A549 (cell line): ENCODE measurements around the gene ERLIN1. TPM values are rescaled to one million over a fixed set of nuclear protein-coding genes. Genes with fewer than 3 reads are reported as not detected.

ENCODE experiments used
- ATAC-seq, 2 experiments: fragments of 200-7000 bp in 1 of 2; fragments of >200 bp in 1 of 2; cut with Nextera tagmentation in 1 of 2; cut with Tn5 transposase in 1 of 2; 3 replicates each; pipeline versions ENCODE4 v1.8.0 to v1.9.1; 2018 to 2020; ENCODE audit warnings: mild to moderate bottlenecking in 1 of 2, moderate library complexity in 1 of 2
- CTCF ChIA-PET: fragments of 300-600 bp; sonication (Branson Sonifier 250); formaldehyde crosslinking; extraction: SDS; loops from one replicate; lab custom pipeline; 2021; ENCODE audit warnings: antibody characterized with exemption, inconsistent platforms; lab: Yijun Ruan, JAX
- POLR2A ChIA-PET: fragments of 350-600 bp; formaldehyde crosslinking; extraction: SDS; loops from one replicate; lab custom pipeline; 2021; ENCODE audit warnings: antibody characterized with exemption, inconsistent platforms; lab: Yijun Ruan, JAX
- DNase-seq, 2 experiments: peaks; one replicate each; pipeline versions ENCODE4 v3.0.0 to v3.0.0-alpha.2; 2011 to 2016; ENCODE audit warnings: low read depth in 1 of 2, low spot score in 1 of 2
- FAIRE-seq: peaks from 2 replicates; lab custom pipeline; 2011; peaks lifted over from hg19 to GRCh38; lab: Jason Lieb, UNC
- H3K27ac ChIP-seq, 2 experiments: fragments of >200 bp; sonication (Bioruptor Twin); formaldehyde crosslinking; 3 replicates each; pipeline ENCODE4 v1.5.1; 2016 to 2017
- H3K4me1 ChIP-seq: fragments of >200 bp; sonication (Bioruptor Twin); formaldehyde crosslinking; 3 replicates; pipeline ENCODE4 v1.6.1; 2016
- H3K4me2 ChIP-seq: fragments of >200 bp; sonication (Bioruptor Twin); formaldehyde crosslinking; 3 replicates; pipeline ENCODE4 v1.6.1; 2016
- H3K4me3 ChIP-seq: fragments of >200 bp; sonication (Bioruptor Twin); formaldehyde crosslinking; 3 replicates; pipeline ENCODE4 v1.5.1; 2016
- H3K9me3 ChIP-seq: fragments of >200 bp; sonication (Bioruptor Twin); formaldehyde crosslinking; 3 replicates; pipeline ENCODE4 v1.6.1; 2016
- CBX2 ChIP-seq: fragments of 200-600 bp; sonication (generic); IDR thresholded peaks from 2 replicates; pipeline ENCODE4 v1.6.1; 2016; ENCODE audit warnings: low read depth, mild to moderate bottlenecking, borderline replicate concordance
- CBX8 ChIP-seq: fragments of 200-600 bp; sonication (generic); IDR thresholded peaks from 2 replicates; pipeline ENCODE4 v1.6.1; 2016
- CEBPB ChIP-seq, 2 experiments: fragments of >200 bp in 1 of 2; sonication (Bioruptor Twin) in 1 of 2; formaldehyde crosslinking in 1 of 2; IDR thresholded peaks; 2 replicates each; pipeline ENCODE4 v1.6.1; 2012 to 2016
- CHD2 ChIP-seq: fragments of 150-350 bp; IDR thresholded peaks from 2 replicates; pipeline ENCODE4 v1.6.1; 2014; ENCODE audit warnings: low read length; ENCODE audit not compliant: partially characterized antibody
- EHF ChIP-seq: fragments of 250-450 bp; sonication (Bioruptor Pico); IDR thresholded peaks from 2 replicates; pipeline ENCODE4 v1.5.0; 2020; ENCODE audit warnings: mild to moderate bottlenecking
- JUN ChIP-seq, 2 experiments: fragments of >200 bp; sonication (Bioruptor Twin); formaldehyde crosslinking; IDR thresholded peaks; 2 replicates in 1 of 2; 3 replicates in 1 of 2; pipeline ENCODE4 v1.6.1; 2016 to 2017
- JUNB ChIP-seq: fragments of >200 bp; sonication (Bioruptor Twin); formaldehyde crosslinking; IDR thresholded peaks from 2 replicates; pipeline ENCODE4 v1.6.1; 2016
- KDM1A ChIP-seq: fragments of 200-600 bp; sonication (generic); IDR thresholded peaks from 2 replicates; pipeline ENCODE4 v1.6.1; 2016; ENCODE audit warnings: low read depth, mild to moderate bottlenecking
- KDM5A ChIP-seq: fragments of 200-600 bp; sonication (generic); IDR thresholded peaks from 2 replicates; pipeline ENCODE4 v1.6.1; 2016; ENCODE audit warnings: antibody characterized with exemption, mild to moderate bottlenecking
- NPAS2 ChIP-seq: fragments of 250-450 bp; sonication (Bioruptor Pico); IDR thresholded peaks from 2 replicates; pipeline ENCODE4 v1.8.0; 2022; ENCODE audit warnings: mild to moderate bottlenecking, moderate library complexity, borderline replicate concordance
- PHF8 ChIP-seq: fragments of 200-600 bp; sonication (generic); IDR thresholded peaks from 2 replicates; pipeline ENCODE4 v1.6.1; 2016; ENCODE audit warnings: low read depth, mild to moderate bottlenecking, antibody characterized with exemption, moderate library complexity, borderline replicate concordance
- POLR2AphosphoS2 ChIP-seq: conservative IDR thresholded peaks from 2 replicates; pipeline ENCODE4 v1.6.1; 2012; ENCODE audit warnings: low read length, improper control_type of control experiment, inconsistent platforms
- SREBF2 ChIP-seq: fragments of 450-650 bp; IDR thresholded peaks from 2 replicates; pipeline ENCODE4 v1.6.1; 2014; ENCODE audit warnings: mild to moderate bottlenecking, moderate library complexity
- TFCP2L1 ChIP-seq: fragments of 250-450 bp; sonication (Bioruptor Pico); IDR thresholded peaks from 2 replicates; pipeline ENCODE4 v1.5.0; 2021; ENCODE audit warnings: mild to moderate bottlenecking
- TP53 ChIP-seq: fragments of 250-450 bp; sonication (Bioruptor Pico); IDR thresholded peaks from 2 replicates; pipeline ENCODE4 v1.5.0; 2021; ENCODE audit warnings: mild to moderate bottlenecking, moderate library complexity
- USF2 ChIP-seq: fragments of 450-650 bp; IDR thresholded peaks from 2 replicates; pipeline ENCODE4 v1.6.1; 2014; ENCODE audit warnings: antibody characterized with exemption
- ZSCAN20 ChIP-seq: fragments of 250-450 bp; sonication (Bioruptor Pico); IDR thresholded peaks from 2 replicates; pipeline ENCODE4 v1.8.0; 2022; ENCODE audit warnings: mild to moderate bottlenecking, moderate library complexity
- WGBS: methylation state at CpG from one replicate; pipeline ENCODE4 v1.1.6; 2017; ENCODE audit errors: missing lambda C conversion rate; 5-methylcytosine and 5-hydroxymethylcytosine counted together
- polyA plus RNA-seq, 4 experiments: library from polyadenylated mRNA; depleted of rRNA in 3 of 4; stranded (reverse); fragments of >200 nt; fragmentation: RNase III in 1 of 4; extraction: RNeasy Plus Mini Kit Qiagen cat#74134 plus additional on column Dnase treatment in 1 of 4; gene quantifications; 2 replicates in 3 of 4; 3 replicates in 1 of 4; pipeline ENCODE4 v1.2.3, GENCODE V29; 2011 to 2017
- TF ChIP-seq, protein P1 (sequence below): fragments of >200 bp; sonication (Bioruptor Twin); formaldehyde crosslinking; IDR thresholded peaks from 3 replicates; pipeline ENCODE4 v1.5.1; 2016
- TF ChIP-seq, protein P2 (sequence below): IDR thresholded peaks from 2 replicates; pipeline ENCODE4 v1.6.1; 2012
- TF ChIP-seq, protein P3 (sequence below): fragments of 250-450 bp; sonication (Bioruptor Pico); IDR thresholded peaks from 2 replicates; pipeline ENCODE4 v1.5.0; 2021; ENCODE audit warnings: mild to moderate bottlenecking, moderate library complexity, borderline replicate concordance

Gene ERLIN1
- polyA plus RNA-seq, 2 of the 4 experiments (the other 2 are of a cell fraction), result 62.8 to 78.4 TPM

DNA sequence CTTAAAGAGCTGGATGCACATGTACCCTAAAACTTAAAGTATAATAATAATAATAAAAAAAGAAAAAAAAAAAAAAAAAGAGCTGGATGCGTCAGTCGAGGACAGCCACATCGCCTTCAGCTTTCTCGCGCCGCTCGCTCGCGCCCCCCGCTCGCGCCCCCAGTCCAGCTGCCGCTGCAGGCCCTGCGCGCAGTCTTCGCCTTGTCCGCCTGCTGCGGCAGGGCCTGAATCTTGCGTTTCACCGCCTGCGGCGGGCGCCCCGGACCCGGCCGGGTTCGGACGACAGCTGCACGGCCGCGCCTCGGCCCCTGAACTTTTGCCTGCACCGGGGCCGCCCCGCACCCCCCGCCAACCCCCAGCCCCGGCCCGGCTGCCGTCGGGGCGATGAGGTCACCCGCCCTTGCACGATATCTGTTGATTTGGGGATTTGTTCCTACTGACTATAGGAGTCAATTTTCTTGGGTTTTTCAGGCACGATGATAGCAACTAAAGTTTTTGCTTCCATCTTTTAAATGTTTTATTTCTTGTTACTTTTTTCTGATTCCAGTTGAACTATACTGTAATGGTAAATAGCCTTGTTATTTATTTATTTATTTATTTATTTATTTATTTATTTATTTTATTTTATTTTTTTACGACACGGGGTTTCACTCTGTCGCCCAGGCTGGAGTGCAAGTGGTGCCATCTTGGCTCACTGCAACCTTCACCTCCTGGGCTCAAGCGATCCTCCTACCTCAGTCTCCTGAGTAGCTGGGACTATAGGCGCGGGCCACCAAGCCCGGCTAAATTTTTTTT lies 70.7 kb downstream of the ERLIN1 start:
- CTCF ChIA-PET, result interaction anchor here (0.6 kb wide), 1 partner anchor 14 kb away, joined by 3 read pairs; no protein-coding TSS in a partner anchor
- ATAC-seq, result no peak
- 82% methylated on average over 51 of the region's 51 CpGs for WGBS
- H3K4me1 ChIP-seq, result no peaks in the 10 kb centered on the region
- FAIRE-seq, result no peak
- no peak overlapping the region for H3K27ac ChIP-seq
- POLR2A ChIA-PET, result no interaction called here
- H3K9me3 ChIP-seq, result no peaks in the 10 kb centered on the region
- H3K4me3 ChIP-seq, result no peak overlapping the region
- no peak for DNase-seq
- no peak overlapping the region for H3K4me2 ChIP-seq
- no peak for TF ChIP-seq TFCP2L1 (CRISPR knock-in tag)
- TF ChIP-seq POLR2AphosphoS2, result no peak
- TF ChIP-seq KDM1A, result no peak
- TF ChIP-seq TP53, result no peak
- no peak for TF ChIP-seq ZSCAN20 (CRISPR knock-in tag)
- TF ChIP-seq, protein P1, sequence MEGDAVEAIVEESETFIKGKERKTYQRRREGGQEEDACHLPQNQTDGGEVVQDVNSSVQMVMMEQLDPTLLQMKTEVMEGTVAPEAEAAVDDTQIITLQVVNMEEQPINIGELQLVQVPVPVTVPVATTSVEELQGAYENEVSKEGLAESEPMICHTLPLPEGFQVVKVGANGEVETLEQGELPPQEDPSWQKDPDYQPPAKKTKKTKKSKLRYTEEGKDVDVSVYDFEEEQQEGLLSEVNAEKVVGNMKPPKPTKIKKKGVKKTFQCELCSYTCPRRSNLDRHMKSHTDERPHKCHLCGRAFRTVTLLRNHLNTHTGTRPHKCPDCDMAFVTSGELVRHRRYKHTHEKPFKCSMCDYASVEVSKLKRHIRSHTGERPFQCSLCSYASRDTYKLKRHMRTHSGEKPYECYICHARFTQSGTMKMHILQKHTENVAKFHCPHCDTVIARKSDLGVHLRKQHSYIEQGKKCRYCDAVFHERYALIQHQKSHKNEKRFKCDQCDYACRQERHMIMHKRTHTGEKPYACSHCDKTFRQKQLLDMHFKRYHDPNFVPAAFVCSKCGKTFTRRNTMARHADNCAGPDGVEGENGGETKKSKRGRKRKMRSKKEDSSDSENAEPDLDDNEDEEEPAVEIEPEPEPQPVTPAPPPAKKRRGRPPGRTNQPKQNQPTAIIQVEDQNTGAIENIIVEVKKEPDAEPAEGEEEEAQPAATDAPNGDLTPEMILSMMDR, result no peak
- TF ChIP-seq EHF, result no peak
- no peak for TF ChIP-seq USF2
- TF ChIP-seq KDM5A, result no peak
- TF ChIP-seq PHF8, result no peak
- TF ChIP-seq CBX2, result no peak
- no peak for TF ChIP-seq CEBPB (IDR thresholded peaks at IDR 0.05)
- TF ChIP-seq, protein P2, sequence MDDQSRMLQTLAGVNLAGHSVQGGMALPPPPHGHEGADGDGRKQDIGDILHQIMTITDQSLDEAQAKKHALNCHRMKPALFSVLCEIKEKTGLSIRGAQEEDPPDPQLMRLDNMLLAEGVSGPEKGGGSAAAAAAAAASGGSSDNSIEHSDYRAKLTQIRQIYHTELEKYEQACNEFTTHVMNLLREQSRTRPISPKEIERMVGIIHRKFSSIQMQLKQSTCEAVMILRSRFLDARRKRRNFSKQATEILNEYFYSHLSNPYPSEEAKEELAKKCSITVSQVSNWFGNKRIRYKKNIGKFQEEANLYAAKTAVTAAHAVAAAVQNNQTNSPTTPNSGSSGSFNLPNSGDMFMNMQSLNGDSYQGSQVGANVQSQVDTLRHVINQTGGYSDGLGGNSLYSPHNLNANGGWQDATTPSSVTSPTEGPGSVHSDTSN, result no peak
- TF ChIP-seq CBX8, result no peak
- no peak for TF ChIP-seq JUNB
- TF ChIP-seq, protein P3, sequence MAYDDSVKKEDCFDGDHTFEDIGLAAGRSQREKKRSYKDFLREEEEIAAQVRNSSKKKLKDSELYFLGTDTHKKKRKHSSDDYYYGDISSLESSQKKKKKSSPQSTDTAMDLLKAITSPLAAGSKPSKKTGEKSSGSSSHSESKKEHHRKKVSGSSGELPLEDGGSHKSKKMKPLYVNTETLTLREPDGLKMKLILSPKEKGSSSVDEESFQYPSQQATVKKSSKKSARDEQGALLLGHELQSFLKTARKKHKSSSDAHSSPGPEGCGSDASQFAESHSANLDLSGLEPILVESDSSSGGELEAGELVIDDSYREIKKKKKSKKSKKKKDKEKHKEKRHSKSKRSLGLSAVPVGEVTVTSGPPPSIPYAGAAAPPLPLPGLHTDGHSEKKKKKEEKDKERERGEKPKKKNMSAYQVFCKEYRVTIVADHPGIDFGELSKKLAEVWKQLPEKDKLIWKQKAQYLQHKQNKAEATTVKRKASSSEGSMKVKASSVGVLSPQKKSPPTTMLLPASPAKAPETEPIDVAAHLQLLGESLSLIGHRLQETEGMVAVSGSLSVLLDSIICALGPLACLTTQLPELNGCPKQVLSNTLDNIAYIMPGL (CRISPR knock-in tag), result no peak
- TF ChIP-seq NPAS2 (CRISPR knock-in tag), result no peak

GRCh38 chr10:100114460-100114859 lies 71.4 kb downstream of the ERLIN1 start:
- DNase-seq (no peak), FAIRE-seq (no peak), ATAC-seq (no peak)
- H3K4me1 ChIP-seq, result no peaks in the 10 kb centered on the region
- H3K27ac ChIP-seq, result no peak overlapping the region
- POLR2A ChIA-PET, result no interaction called here
- CTCF ChIA-PET, result no interaction called here
- no peak overlapping the region for H3K4me3 ChIP-seq
- TF ChIP-seq SREBF2 (no peak), JUN (IDR thresholded peaks at IDR 0.05) (no peak), CHD2 (no peak), KDM5A (no peak)
- no peaks in the 10 kb centered on the region for H3K9me3 ChIP-seq
- 84% methylated on average over 13 of the region's 13 CpGs for WGBS
- no peak overlapping the region for H3K4me2 ChIP-seq
